Cardiac fibroblast (primary cell): ENCODE measurements around the gene RND1.

ENCODE experiments used
- DNase-seq, 2 donors: peaks; one replicate each; pipeline versions ENCODE4 v3.0.0 to v3.0.0-alpha.2; 2010; ENCODE audit warnings: low read depth in 2 of 2
- H3K4me3 ChIP-seq, 2 donors: replicated peaks in 1 of 2; 1 replicate in 1 of 2; 2 replicates in 1 of 2; pipeline ENCODE4 v1.5.1; 2011; ENCODE audit warnings: low read depth in 2 of 2, low read length in 2 of 2, mild to moderate bottlenecking in 2 of 2, moderate library complexity in 1 of 2
- CTCF ChIP-seq: IDR thresholded peaks from one replicate; pipeline ENCODE4 v1.5.1; 2011; ENCODE audit warnings: low read depth, mild to moderate bottlenecking, low read length, inconsistent platforms

Gene RND1

GRCh38 chr12:48827513-48828096 lies 38.1 kb downstream of the RND1 start:
- TF ChIP-seq CTCF = no peak
- H3K4me3 ChIP-seq = no peak overlapping the region
- DNase-seq = no peak

GRCh38 chr12:48827026-48827425 lies 38.6 kb downstream of the RND1 start:
- no peak for TF ChIP-seq CTCF
- H3K4me3 ChIP-seq = no peak overlapping the region
- DNase-seq = no peak

- no peak for DNase-seq
- no peak for TF ChIP-seq CTCF
- no peak overlapping the region for H3K4me3 ChIP-seq
These were observed 39.3 kb downstream of the RND1 start for GRCh38 chr12:48826209-48826855.

- DNase-seq = no peak
- TF ChIP-seq CTCF = no peak
- H3K4me3 ChIP-seq = no peak overlapping the region
These were observed 40.8 kb downstream of the RND1 start for GRCh38 chr12:48824905-48825304.

GRCh38 chr12:48824112-48824511 lies 41.6 kb downstream of the RND1 start:
- H3K4me3 ChIP-seq = no peak overlapping the region
- DNase-seq = no peak
- no peak for TF ChIP-seq CTCF

GRCh38 chr12:48823281-48823680 lies 42.4 kb downstream of the RND1 start:
- DNase-seq = no peak
- H3K4me3 ChIP-seq = no peak overlapping the region
- TF ChIP-seq CTCF = no peak

- DNase-seq = no peak
- TF ChIP-seq CTCF = no peak
- no peak overlapping the region for H3K4me3 ChIP-seq
These were observed 43.0 kb downstream of the RND1 start for GRCh38 chr12:48822711-48823110.
